Mucosa of stomach (tissue), 1 donor: Measurements from ENCODE around the gene OAF.
"Not testable (repeated sequence)": the region's sequence is repeated elsewhere in the genome, so short reads cannot be mapped to it uniquely, and the experiment has no call there.

Experiments used
- H3K27me3 ChIP-seq: one replicate; pipeline ENCODE4 v1.7.0; 2013; ENCODE audit warnings: mild to moderate bottlenecking, low read length; ENCODE audit not compliant: control insufficient read depth, insufficient read depth
- H3K36me3 ChIP-seq: one replicate; pipeline ENCODE4 v1.7.0; 2013; ENCODE audit warnings: low read length; ENCODE audit not compliant: control insufficient read depth, insufficient read depth
- H3K4me1 ChIP-seq: one replicate; pipeline ENCODE4 v1.7.0; 2013; ENCODE audit warnings: mild to moderate bottlenecking, low read length; ENCODE audit not compliant: control insufficient read depth, insufficient read depth
- H3K4me3 ChIP-seq: one replicate; pipeline ENCODE4 v1.7.0; 2013; ENCODE audit warnings: low read length
- H3K9ac ChIP-seq: one replicate; pipeline ENCODE4 v1.7.0; 2013; ENCODE audit warnings: mild to moderate bottlenecking, low read length, moderate library complexity
- H3K9me3 ChIP-seq: one replicate; pipeline ENCODE4 v1.7.0; 2013; ENCODE audit warnings: mild to moderate bottlenecking, low read length, moderate library complexity; ENCODE audit not compliant: control insufficient read depth
- donor health status: Pancreatic carcinoma.

The OAF gene

GRCh38 chr11:120244476-120245365 lies 33.9 kb downstream of the OAF start:
- H3K4me1 ChIP-seq, result peaks cover 7% of the 10 kb centered on the region
- H3K27me3 ChIP-seq, result peaks cover 45% of the 10 kb centered on the region
- no peak overlapping the region for H3K4me3 ChIP-seq
- H3K9ac ChIP-seq, result no peak overlapping the region
- H3K36me3 ChIP-seq, result no peaks in the 10 kb centered on the region
- H3K9me3 ChIP-seq, result no peaks in the 10 kb centered on the region

- Histone ChIP-seq H3K36me3 (no peaks in the 10 kb centered on the region), H3K4me1 (peaks cover 3% of the 10 kb centered on the region), H3K4me3 (no peak overlapping the region), H3K27me3 (peaks cover 38% of the 10 kb centered on the region), H3K9me3 (no peaks in the 10 kb centered on the region), H3K9ac (no peak overlapping the region)
Measured at GRCh38 chr11:120245434-120245833, 34.6 kb downstream of the OAF start.

DNA sequence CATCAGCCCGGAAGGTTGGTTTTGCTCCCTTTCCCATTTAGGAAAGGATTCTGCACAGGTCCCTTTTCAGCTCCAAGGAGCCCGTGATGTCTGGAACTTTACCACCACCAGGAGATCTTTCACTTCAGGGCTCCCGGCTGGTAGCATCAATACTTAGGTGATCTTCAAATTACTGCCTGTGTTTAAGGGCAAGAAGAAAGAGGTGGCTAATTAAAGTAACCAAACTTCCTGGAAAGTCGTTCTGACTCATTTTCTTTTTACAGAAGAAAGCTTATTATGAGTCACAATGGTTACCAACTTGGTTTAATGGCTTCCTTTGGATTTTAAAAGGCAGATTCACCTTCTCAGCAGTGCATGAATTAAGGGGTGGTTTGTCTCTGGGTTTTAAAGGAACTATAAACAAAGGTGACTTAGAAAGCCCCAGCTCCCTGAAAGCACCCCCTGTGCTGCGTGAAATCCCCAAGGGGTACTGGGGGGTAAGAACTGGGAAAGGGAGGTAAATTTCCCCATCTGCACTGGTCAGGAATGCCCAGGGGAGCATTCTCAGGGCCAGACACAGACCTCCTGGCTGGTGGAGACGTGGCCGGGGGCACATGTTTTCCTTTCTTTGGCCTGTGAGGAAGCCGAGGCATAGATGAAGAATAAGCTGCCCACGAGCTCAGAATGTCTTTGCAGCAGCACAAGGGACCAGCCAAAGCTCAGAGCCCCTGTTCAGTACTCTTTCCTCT lies 37.9 kb downstream of the OAF start:
- no peaks in the 10 kb centered on the region for H3K9me3 ChIP-seq
- H3K36me3 ChIP-seq, result no peaks in the 10 kb centered on the region
- no peaks in the 10 kb centered on the region for H3K4me1 ChIP-seq
- no peak overlapping the region for H3K4me3 ChIP-seq
- no peak overlapping the region for H3K9ac ChIP-seq
- H3K27me3 ChIP-seq, result peaks cover 22% of the 10 kb centered on the region

DNA sequence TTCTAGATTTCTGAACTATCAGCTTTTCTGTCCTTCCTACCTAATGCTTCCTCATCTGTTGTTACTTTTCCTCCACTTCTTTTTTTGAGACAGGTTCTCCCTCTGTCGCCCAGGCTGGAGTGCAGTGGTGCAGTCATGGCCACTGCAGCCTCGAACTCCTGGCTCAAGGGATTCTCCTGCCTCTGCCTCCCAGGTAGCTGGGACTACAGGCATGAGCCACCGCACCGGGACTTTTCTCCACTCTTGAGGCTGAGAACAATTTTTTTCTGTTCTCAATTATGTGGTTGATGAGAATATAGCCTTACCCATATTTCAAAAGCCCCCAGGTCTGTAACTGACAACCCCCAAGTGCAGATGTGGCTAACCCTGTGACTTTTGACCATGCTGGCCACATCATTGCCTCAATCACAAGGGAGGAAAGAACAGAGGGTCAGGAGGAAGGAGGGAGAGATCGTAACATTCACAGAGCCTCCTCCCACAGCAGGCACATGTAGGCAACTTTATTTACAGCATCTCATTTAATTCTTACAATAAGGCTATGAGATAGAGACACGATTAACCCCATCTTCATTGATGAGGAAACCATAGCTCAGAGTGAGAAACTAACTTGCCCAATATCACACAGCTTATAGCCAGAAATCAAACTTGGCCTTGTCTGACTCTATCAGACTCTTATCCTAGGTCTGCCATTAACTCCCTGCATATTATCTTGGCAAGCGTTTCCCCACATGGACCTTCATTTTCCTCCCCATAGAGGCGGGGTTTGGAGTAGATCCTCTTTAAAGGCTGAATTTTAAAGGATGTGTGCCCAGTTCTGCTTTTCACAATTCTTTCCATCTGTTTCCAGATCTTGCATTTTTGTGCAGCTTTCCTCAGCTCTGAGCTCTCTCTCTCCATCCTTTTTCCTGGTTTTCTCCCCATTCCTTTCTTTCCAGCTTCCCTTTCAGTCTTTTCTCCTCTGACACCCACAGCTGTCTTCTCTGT lies 38.7 kb downstream of the OAF start:
- H3K4me3 ChIP-seq, result no peak overlapping the region
- H3K9ac ChIP-seq, result no peak overlapping the region
- H3K4me1 ChIP-seq, result no peaks in the 10 kb centered on the region
- H3K27me3 ChIP-seq, result peaks cover 24% of the 10 kb centered on the region
- H3K36me3 ChIP-seq, result no peaks in the 10 kb centered on the region
- no peaks in the 10 kb centered on the region for H3K9me3 ChIP-seq

GRCh38 chr11:120253377-120253776 lies 42.5 kb downstream of the OAF start:
- not testable (repeated sequence) for H3K9ac ChIP-seq, H3K9me3 ChIP-seq, H3K4me3 ChIP-seq, H3K36me3 ChIP-seq
- H3K27me3 ChIP-seq, result peaks cover 56% of the 10 kb centered on the region
- peaks cover 10% of the 10 kb centered on the region for H3K4me1 ChIP-seq

- no peaks in the 10 kb centered on the region for H3K9me3 ChIP-seq
- H3K9ac ChIP-seq, result no peak overlapping the region
- H3K36me3 ChIP-seq, result no peaks in the 10 kb centered on the region
- H3K27me3 ChIP-seq, result peaks cover 53% of the 10 kb centered on the region
- peaks cover 10% of the 10 kb centered on the region for H3K4me1 ChIP-seq
- no peak overlapping the region for H3K4me3 ChIP-seq
Measured at GRCh38 chr11:120254788-120255518, 44.1 kb downstream of the OAF start.

- H3K36me3 ChIP-seq, result no peaks in the 10 kb centered on the region
- no peak overlapping the region for H3K9ac ChIP-seq
- H3K4me1 ChIP-seq, result peaks cover 10% of the 10 kb centered on the region
- no peak overlapping the region for H3K4me3 ChIP-seq
- peaks cover 53% of the 10 kb centered on the region for H3K27me3 ChIP-seq
- no peaks in the 10 kb centered on the region for H3K9me3 ChIP-seq
Measured at GRCh38 chr11:120255519-120255866, 44.7 kb downstream of the OAF start.

DNA sequence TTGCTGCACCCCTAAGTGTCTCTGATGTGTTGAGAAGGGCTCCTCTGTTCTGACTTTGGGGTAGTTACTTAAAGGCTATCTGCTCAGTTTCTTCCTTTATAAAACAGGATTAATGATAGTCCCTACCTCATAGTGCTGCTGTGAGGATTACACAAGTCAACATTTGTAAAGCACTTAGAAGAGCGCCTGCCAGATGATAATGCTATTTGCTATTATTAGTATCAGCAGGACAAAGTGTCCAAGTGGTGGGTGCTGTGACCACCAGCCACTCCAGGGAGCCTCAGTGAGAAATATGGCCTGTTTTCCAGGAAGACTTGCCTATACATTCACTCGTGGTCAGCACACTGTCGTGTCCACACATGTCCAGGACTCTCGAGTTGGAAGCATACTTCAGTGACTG lies 45.3 kb downstream of the OAF start:
- no peaks in the 10 kb centered on the region for H3K36me3 ChIP-seq
- peaks cover 10% of the 10 kb centered on the region for H3K4me1 ChIP-seq
- no peaks in the 10 kb centered on the region for H3K9me3 ChIP-seq
- no peak overlapping the region for H3K4me3 ChIP-seq
- no peak overlapping the region for H3K9ac ChIP-seq
- peaks cover 50% of the 10 kb centered on the region for H3K27me3 ChIP-seq

DNA sequence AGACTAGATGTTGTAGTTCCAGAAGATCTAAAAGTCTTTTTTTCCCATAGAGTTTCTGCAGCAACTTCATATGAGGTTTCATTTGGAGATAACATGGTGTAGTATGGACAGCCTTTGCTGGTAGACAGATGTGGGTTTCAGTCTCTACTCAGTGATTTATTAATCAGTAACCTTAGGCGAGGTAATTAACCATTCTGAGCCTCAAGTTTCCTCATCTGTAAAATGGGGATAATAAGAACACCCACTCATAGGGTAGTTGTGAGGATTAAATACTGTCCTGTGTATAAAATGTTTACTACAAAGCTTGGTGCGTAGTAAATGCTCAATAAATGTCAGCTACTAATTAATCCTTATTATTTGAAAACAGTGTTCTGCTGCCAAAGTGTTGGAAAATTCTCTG lies 45.9 kb downstream of the OAF start:
- Histone ChIP-seq H3K36me3 (no peaks in the 10 kb centered on the region), H3K27me3 (peaks cover 47% of the 10 kb centered on the region), H3K4me1 (peaks cover 10% of the 10 kb centered on the region), H3K9ac (no peak overlapping the region), H3K4me3 (no peak overlapping the region), H3K9me3 (no peaks in the 10 kb centered on the region)

DNA sequence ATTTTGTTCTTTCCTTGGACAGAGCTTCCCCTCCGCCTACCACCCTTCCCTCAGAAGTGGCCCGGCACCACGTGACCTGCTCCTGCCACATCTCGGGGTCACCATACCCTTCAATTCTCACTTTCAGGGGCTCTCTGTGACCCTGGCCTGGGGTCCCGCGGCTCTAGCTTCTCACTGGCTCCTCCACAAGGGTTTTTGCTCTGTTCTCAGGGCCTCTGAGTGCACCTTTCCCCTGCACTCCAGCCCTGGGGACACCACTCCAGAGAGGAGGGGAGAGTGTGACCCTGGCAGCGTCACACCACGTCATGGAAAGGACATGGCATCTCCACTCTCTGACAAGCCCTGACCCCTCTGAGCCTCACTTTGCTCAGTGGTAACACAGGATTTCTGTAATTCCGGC lies 46.5 kb downstream of the OAF start:
- Histone ChIP-seq H3K9ac (no peak overlapping the region), H3K27me3 (peaks cover 47% of the 10 kb centered on the region), H3K4me3 (no peak overlapping the region), H3K4me1 (peaks cover 10% of the 10 kb centered on the region), H3K9me3 (no peaks in the 10 kb centered on the region), H3K36me3 (no peaks in the 10 kb centered on the region)

GRCh38 chr11:120258661-120259060 lies 47.8 kb downstream of the OAF start:
- H3K27me3 ChIP-seq, result peaks cover 47% of the 10 kb centered on the region
- peaks cover 10% of the 10 kb centered on the region for H3K4me1 ChIP-seq
- no peaks in the 10 kb centered on the region for H3K9me3 ChIP-seq
- no peak overlapping the region for H3K9ac ChIP-seq
- H3K4me3 ChIP-seq, result no peak overlapping the region
- H3K36me3 ChIP-seq, result no peaks in the 10 kb centered on the region
